Thoracic aorta (tissue), 2 donors: ENCODE results near the gene MYO1D. TPM values are rescaled to one million over a fixed set of nuclear protein-coding genes. Genes with fewer than 3 reads are reported as not detected.
"Not testable (repeated sequence)": the region's sequence is repeated elsewhere in the genome, so short reads cannot be mapped to it uniquely, and the experiment has no call there.

Source experiments
- ATAC-seq: fragments of 150-250 bp; one replicate; pipeline ENCODE4 v1.8.0; 2017; ENCODE audit warnings: low read depth; ENCODE audit not compliant: insufficient number of reproducible peaks, low FRiP score
- DNase-seq: peaks from one replicate; pipeline ENCODE4 v3.0.0-alpha.2; 2020; ENCODE audit warnings: low spot score
- H3K27ac ChIP-seq, 2 donors: fragments of 200-600 bp; sonication (generic); 1 replicate in 1 of 2; 2 replicates in 1 of 2; pipeline ENCODE4 v1.5.1; 2016; ENCODE audit warnings: mild to moderate bottlenecking in 2 of 2, moderate library complexity in 2 of 2
- H3K27me3 ChIP-seq: fragments of 200-600 bp; sonication (generic); replicated peaks from 2 replicates; pipeline ENCODE4 v1.6.0; 2016; ENCODE audit warnings: mild to moderate bottlenecking; ENCODE audit not compliant: insufficient read depth
- H3K36me3 ChIP-seq: fragments of 200-600 bp; sonication (generic); one replicate; pipeline ENCODE4 v1.5.1; 2016
- H3K4me1 ChIP-seq, 2 donors: fragments of 200-600 bp; sonication (generic); 1 replicate in 1 of 2; 2 replicates in 1 of 2; pipeline versions ENCODE4 v1.5.1 to v1.6.0; 2016; ENCODE audit warnings: low read depth in 2 of 2, mild to moderate bottlenecking in 1 of 2; ENCODE audit not compliant: control insufficient read depth in 1 of 2
- H3K4me3 ChIP-seq: fragments of 200-600 bp; sonication (generic); 2 replicates; pipeline ENCODE4 v1.5.1; 2016; ENCODE audit warnings: mild to moderate bottlenecking
- H3K9me3 ChIP-seq: fragments of 200-600 bp; sonication (generic); 2 replicates; pipeline ENCODE4 v1.5.1; 2016
- CTCF ChIP-seq: fragments of 200-600 bp; sonication (generic); IDR thresholded peaks from one replicate; pipeline ENCODE4 v1.5.1; 2019; ENCODE audit warnings: antibody characterized with exemption
- total RNA-seq, 2 donors: library from RNA; depleted of rRNA; stranded (reverse); fragments of >200 nt; gene quantifications; one replicate each; pipeline versions ENCODE4 v1.1.0 to v1.2.3, GENCODE V29; 2016

Gene MYO1D
- total RNA-seq, 2 donors from 2014 or later = 257 to 370 TPM

- Histone ChIP-seq H3K9me3 (no peaks in the 10 kb centered on the region), H3K4me1 (no peaks in the 10 kb centered on the region), H3K27me3 (no peaks in the 10 kb centered on the region), H3K27ac (no peak overlapping the region), H3K4me3 (no peak overlapping the region), H3K36me3 (peaks cover 45% of the 10 kb centered on the region)
- no peak for DNase-seq
- ATAC-seq = no peak
- no peak for TF ChIP-seq CTCF
Measured at GRCh38 chr17:32458371-32458770, 418.6 kb downstream of the MYO1D start.

GRCh38 chr17:32453370-32453769 lies 423.6 kb downstream of the MYO1D start:
- Histone ChIP-seq H3K27ac (no peak overlapping the region), H3K4me1 (no peaks in the 10 kb centered on the region), H3K9me3 (no peaks in the 10 kb centered on the region), H3K27me3 (no peaks in the 10 kb centered on the region), H3K36me3 (peaks cover 44% of the 10 kb centered on the region), H3K4me3 (no peak overlapping the region)
- ATAC-seq (no peak), DNase-seq (no peak)
- no peak for TF ChIP-seq CTCF

- Histone ChIP-seq H3K27ac (no peak overlapping the region), H3K9me3 (no peaks in the 10 kb centered on the region), H3K4me1 (peaks cover 0 to 1% of the 10 kb centered on the region in 2 donors), H3K27me3 (no peaks in the 10 kb centered on the region), H3K36me3 (peaks cover 44% of the 10 kb centered on the region), H3K4me3 (no peak overlapping the region)
- DNase-seq = no peak
- no peak for ATAC-seq
- no peak for TF ChIP-seq CTCF
Measured at GRCh38 chr17:32452281-32452680, 424.6 kb downstream of the MYO1D start.

- H3K27me3 ChIP-seq = no peaks in the 10 kb centered on the region
- ATAC-seq = no peak
- no peak for DNase-seq
- no peak overlapping the region for H3K4me3 ChIP-seq
- H3K27ac ChIP-seq = no peak overlapping the region
- TF ChIP-seq CTCF = no peak
- H3K4me1 ChIP-seq = peaks cover 0 to 5% of the 10 kb centered on the region in 2 donors
- H3K36me3 ChIP-seq = peaks cover 40% of the 10 kb centered on the region
- H3K9me3 ChIP-seq = no peaks in the 10 kb centered on the region
Measured at GRCh38 chr17:32451879-32452278, 425.0 kb downstream of the MYO1D start.

- ATAC-seq = not testable (repeated sequence)
Measured at GRCh38 chr17:32450379-32450778, 426.5 kb downstream of the MYO1D start.

GRCh38 chr17:32449963-32450362 lies 427.0 kb downstream of the MYO1D start:
- H3K4me3 ChIP-seq = no peak overlapping the region
- ATAC-seq (no peak), DNase-seq (no peak)
- TF ChIP-seq CTCF = no peak
- peaks cover 10 to 22% of the 10 kb centered on the region in 2 donors for H3K4me1 ChIP-seq
- peaks cover 32% of the 10 kb centered on the region for H3K36me3 ChIP-seq
- H3K27me3 ChIP-seq = no peaks in the 10 kb centered on the region
- no peaks in the 10 kb centered on the region for H3K9me3 ChIP-seq
- no peak overlapping the region for H3K27ac ChIP-seq

More at GRCh38 chr17:32450379-32450778, 426.5 kb downstream of the MYO1D start:
- DNase-seq, H3K4me3 ChIP-seq, H3K9me3 ChIP-seq, H3K27ac ChIP-seq, H3K27me3 ChIP-seq: not testable (repeated sequence)
- H3K36me3 ChIP-seq = peaks cover 35% of the 10 kb centered on the region
- peaks cover 9 to 20% of the 10 kb centered on the region in 2 donors for H3K4me1 ChIP-seq
